GM21576 (cell line): ENCODE measurements around the gene CEP128.
A peak's percentile ranks its signal among the peaks of the same experiment; 100 is the strongest.

Experiments used
- ATAC-seq: cut with Tn5 transposase; IDR thresholded peaks from one replicate; pipeline ENCODE4 v1.9.1; 2021; ENCODE audit warnings: mild to moderate bottlenecking, moderate library complexity; ENCODE audit not compliant: unreplicated experiment

CEP128 gene

DNA sequence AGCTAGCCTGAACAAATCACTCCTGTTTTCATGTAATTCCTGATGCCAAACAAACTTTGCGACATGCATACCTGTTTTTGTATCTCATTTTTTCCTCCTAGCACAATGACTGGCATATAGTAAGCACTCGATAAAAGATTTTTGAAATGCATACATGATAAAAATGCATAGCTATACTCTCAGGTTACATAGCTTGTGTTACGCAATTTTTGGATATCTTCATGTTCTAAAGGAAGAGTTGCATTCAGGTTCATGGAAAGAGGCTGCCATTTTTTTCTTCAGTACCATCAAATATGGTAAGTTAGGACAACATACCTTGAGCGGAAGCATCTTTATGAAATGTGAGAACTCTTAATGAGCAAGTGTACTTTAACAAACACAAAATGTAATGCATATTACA lies 445.4 kb downstream of the CEP128 start:
- no peak for ATAC-seq

GRCh38 chr14:80494769-80495168 lies 446.8 kb downstream of the CEP128 start:
- ATAC-seq: no peak

DNA sequence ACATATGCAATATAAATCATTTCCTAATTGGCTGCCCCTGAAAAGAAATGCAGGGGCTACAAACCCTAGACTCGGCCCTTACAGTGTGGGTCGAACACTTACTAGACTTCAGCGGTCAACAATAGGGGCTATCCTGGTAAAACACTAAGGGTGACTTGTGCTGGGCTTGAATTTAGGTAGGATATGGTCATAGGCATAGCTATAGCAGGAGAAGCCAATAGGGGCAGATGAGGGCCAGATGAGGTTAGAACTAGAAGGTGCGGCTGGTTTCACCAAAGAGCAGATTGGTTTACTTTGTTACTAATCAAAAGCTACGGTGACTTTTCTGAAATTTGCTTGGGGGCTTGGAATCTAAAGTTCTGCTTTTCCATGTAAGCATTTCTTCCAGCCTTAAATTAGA lies 447.9 kb downstream of the CEP128 start:
- no peak for ATAC-seq

GRCh38 chr14:80491650-80492049 lies 449.9 kb downstream of the CEP128 start:
- ATAC-seq: no peak

DNA sequence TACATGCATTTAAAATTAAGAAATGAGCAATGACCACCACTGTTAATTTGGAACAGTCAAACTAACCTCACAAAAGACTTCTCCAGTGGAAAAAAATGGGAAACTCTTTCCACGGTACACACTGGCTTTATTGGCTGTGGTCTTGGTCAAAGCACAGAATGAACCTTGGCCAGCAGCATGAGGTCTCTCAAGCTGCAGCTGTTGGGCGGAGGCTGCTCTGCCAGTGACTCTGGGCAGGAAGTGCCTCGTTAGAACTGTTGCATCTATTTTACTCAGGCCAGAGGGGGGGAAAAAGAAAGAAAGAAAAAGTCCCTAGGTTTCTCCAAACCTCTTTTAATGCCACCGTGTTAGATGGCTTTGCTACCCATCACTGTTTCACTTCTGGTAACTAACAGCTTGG lies 450.4 kb downstream of the CEP128 start:
- ATAC-seq: peak; percentile 90

- ATAC-seq: no peak
These were observed 452.0 kb downstream of the CEP128 start for GRCh38 chr14:80489513-80489912.

- ATAC-seq: no peak
These were observed 455.8 kb downstream of the CEP128 start for GRCh38 chr14:80485764-80486163.

DNA sequence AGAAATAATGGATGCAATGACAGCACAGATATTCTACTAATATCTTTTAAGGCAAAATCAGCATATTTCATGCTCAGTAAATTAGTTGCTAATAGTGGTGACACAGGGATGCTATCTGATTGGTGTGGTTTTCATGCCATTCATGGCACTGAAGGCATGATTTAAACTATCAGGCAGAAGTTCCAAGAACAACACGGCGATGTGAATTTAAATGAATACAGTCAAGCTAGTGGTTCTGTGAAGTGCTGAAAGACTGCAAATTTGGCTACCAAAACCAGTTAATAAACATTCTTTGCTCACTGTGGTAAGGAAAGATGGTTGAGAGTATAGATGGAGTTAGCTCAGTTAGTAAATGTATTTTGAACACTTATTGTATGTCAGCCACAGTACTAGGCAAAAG lies 458.2 kb downstream of the CEP128 start:
- ATAC-seq: no peak

- ATAC-seq: no peak
These were observed 464.0 kb downstream of the CEP128 start for GRCh38 chr14:80477388-80478160.

- no peak for ATAC-seq
These were observed 466.5 kb downstream of the CEP128 start for GRCh38 chr14:80475074-80475473.

- ATAC-seq: no peak
These were observed 473.0 kb downstream of the CEP128 start for GRCh38 chr14:80468331-80469122.

DNA sequence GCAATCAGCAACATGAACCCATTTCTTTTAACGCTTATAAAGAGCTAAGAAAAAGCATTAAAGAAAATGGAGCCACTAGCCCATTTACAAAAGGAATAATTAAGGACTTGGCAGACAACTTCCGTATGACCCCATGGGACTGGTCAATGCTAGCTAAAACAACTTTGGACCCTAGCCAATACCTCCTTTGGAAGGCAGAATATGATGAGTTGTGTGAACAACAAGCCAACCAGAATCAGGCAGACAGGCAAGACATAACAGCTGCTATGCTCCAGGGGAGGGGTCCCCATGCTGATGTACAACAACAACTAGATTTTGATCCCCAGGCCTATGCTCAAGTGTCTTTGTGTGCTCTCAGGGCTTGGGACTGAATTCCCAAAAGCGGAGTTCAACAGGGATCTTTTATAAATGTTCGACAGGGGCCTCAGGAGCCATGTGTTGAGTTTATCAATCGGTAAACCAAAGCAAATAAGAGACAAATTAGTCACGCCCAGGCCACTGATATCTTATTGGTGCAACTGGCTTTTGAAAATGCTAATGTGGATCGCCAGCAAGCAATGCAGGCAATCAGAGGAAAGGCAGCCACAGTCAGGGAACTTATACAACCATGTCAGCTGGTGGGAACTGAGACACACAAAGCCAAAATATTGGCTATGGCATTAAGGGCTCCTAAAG lies 475.9 kb downstream of the CEP128 start:
- no peak for ATAC-seq

DNA sequence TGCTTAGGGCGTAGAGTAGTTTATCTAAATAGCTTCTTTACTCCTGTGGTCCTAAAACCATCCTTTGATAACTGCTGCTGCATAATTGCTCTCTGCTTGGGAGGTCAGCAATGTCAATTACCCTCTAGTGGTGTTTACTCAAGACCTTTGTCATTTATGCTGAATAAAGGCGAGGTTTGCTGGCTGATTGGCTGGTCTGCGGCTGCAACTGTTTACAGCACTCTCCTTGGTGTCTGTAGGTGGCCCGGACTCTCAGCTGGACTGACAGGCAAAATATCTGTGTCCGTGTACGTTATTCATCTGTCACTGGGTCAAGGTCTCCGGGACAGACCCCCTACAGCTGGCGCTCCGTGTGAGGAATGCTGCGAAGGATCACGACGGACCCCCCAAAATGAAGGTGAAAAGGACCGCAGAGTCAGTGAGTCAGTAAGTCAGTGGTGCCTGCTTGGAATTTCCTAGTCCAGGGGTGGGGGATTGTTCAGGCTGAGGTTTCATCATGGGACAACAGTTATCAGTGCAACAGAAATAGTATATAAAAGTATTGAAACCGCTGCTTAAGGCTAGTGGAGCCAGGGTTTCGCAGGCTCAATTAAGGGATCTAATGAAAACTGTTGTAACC lies 476.9 kb downstream of the CEP128 start:
- ATAC-seq: no peak

DNA sequence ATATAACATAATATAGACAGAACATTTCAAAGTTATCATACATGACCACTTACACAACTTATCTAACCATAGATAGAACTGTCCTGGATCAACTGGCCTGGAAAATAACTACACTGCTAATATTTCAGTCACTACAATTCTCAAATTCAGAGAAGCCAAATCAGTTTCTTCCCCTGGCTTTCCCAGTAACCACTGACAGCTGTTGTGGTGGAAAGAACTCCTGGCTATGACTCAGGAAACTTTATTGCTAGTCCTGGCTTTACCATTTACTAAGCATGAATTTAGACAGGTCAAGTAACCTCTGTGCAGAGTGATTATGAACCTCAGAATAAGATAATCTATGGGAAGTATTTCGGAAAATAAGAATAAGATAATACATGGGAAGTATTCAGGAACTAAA lies 485.3 kb downstream of the CEP128 start:
- no peak for ATAC-seq

- no peak for ATAC-seq
These were observed 486.5 kb downstream of the CEP128 start for GRCh38 chr14:80455031-80455430.

DNA sequence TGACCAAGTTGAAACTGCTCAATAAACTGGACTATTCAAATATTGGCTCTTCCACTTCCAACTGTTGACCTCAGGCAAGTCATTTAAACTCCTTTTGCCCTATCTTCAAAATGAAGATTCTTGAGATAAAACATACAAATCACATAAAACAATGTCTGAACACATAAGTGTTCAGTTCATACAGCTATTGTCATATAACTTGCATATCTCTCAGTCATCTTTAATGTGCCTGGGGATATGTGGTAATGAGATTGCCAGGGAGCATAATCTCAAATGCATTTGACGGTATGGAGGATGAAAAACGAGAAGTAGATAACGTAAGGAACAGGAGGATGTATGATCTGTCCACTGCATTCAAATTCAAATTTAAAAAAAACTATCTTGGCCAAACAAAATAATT lies 493.3 kb downstream of the CEP128 start:
- no peak for ATAC-seq

DNA sequence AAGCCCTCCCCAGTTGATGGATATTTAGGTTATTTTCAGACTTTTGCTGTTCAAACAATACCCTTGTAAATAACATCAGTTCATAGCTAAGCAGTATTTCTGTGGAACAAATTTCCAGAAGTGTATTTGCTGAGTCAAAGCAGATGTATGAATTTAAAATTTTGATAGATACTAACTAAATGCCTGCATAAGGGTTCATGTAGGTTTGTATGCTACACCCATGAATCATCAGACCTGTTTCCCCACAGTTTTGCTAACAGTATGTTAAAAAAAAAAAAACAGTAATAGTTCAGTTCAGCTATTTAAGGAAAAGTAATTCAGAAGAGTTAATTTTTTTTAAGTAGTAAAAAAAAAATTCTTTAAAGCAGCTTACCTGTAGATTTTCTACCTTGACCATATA lies 494.1 kb downstream of the CEP128 start:
- no peak for ATAC-seq
